ENCODE measurements around the gene ODAD2. TPM values are rescaled to one million over a fixed set of nuclear protein-coding genes. Genes with fewer than 3 reads are reported as not detected.
"Not testable (repeated sequence)": the region's sequence is repeated elsewhere in the genome, so short reads cannot be mapped to it uniquely, and the experiment has no call there.

The ODAD2 gene
- polyA plus RNA-seq, 1 donor = 0.61 TPM

- Histone ChIP-seq H3K4me3 (ENCODE audit: low read length) (no peak overlapping the region), H3K36me3 (ENCODE audit: control insufficient read depth, insufficient read depth, low read length) (no peaks in the 10 kb centered on the region), H3K4me1 (ENCODE audit: control insufficient read depth, insufficient read depth, low read length) (no peaks in the 10 kb centered on the region), H3K27ac (ENCODE audit: low read length) (no peak overlapping the region), H3K27me3 (ENCODE audit: control insufficient read depth, insufficient read depth, low read length) (no peaks in the 10 kb centered on the region), H3K9me3 (ENCODE audit: control insufficient read depth, low read depth, low read length) (no peaks in the 10 kb centered on the region)
- 86% methylated on average over 2 of the region's 6 CpGs for WGBS (ENCODE audit: insufficient coverage, low lambda C conversion rate)
- no peak for DNase-seq
Observed at GRCh38 chr10:27959093-27959715, 39.7 kb downstream of the ODAD2 start.

- whole genome bisulfite sequencing (ENCODE audit: insufficient coverage, low lambda C conversion rate) = 20% methylated on average over 1 of the region's 3 CpGs
- not testable (repeated sequence) for H3K36me3 ChIP-seq (ENCODE audit: control insufficient read depth, insufficient read depth, low read length); H3K9me3 ChIP-seq (ENCODE audit: control insufficient read depth, low read depth, low read length); H3K27ac ChIP-seq (ENCODE audit: low read length); H3K4me1 ChIP-seq (ENCODE audit: control insufficient read depth, insufficient read depth, low read length); H3K4me3 ChIP-seq (ENCODE audit: low read length); H3K27me3 ChIP-seq (ENCODE audit: control insufficient read depth, insufficient read depth, low read length); DNase-seq
Observed at GRCh38 chr10:27958383-27958782, 40.5 kb downstream of the ODAD2 start.

- Histone ChIP-seq H3K4me1 (ENCODE audit: control insufficient read depth, insufficient read depth, low read length) (no peaks in the 10 kb centered on the region), H3K36me3 (ENCODE audit: control insufficient read depth, insufficient read depth, low read length) (no peaks in the 10 kb centered on the region), H3K27me3 (ENCODE audit: control insufficient read depth, insufficient read depth, low read length) (no peaks in the 10 kb centered on the region), H3K27ac (ENCODE audit: low read length) (no peak overlapping the region), H3K4me3 (ENCODE audit: low read length) (no peak overlapping the region), H3K9me3 (ENCODE audit: control insufficient read depth, low read depth, low read length) (no peaks in the 10 kb centered on the region)
- WGBS (ENCODE audit: insufficient coverage, low lambda C conversion rate) = no CpG with 5 or more reads among the region's 2 CpGs
- DNase-seq = no peak
Observed at GRCh38 chr10:27950242-27950564, 48.7 kb downstream of the ODAD2 start.

- Histone ChIP-seq H3K27ac (ENCODE audit: low read length) (no peak overlapping the region), H3K4me1 (ENCODE audit: control insufficient read depth, insufficient read depth, low read length) (no peaks in the 10 kb centered on the region), H3K9me3 (ENCODE audit: control insufficient read depth, low read depth, low read length) (no peaks in the 10 kb centered on the region), H3K36me3 (ENCODE audit: control insufficient read depth, insufficient read depth, low read length) (no peaks in the 10 kb centered on the region), H3K27me3 (ENCODE audit: control insufficient read depth, insufficient read depth, low read length) (no peaks in the 10 kb centered on the region), H3K4me3 (ENCODE audit: low read length) (no peak overlapping the region)
- no peak for DNase-seq
- WGBS (ENCODE audit: insufficient coverage, low lambda C conversion rate) = 80% methylated on average over 2 of the region's 9 CpGs
Observed at GRCh38 chr10:27949528-27950241, 49.2 kb downstream of the ODAD2 start.

GRCh38 chr10:27948186-27948585 is 50.7 kb downstream of the ODAD2 start:
- no peaks in the 10 kb centered on the region for H3K36me3 ChIP-seq (ENCODE audit: control insufficient read depth, insufficient read depth, low read length)
- no peaks in the 10 kb centered on the region for H3K4me1 ChIP-seq (ENCODE audit: control insufficient read depth, insufficient read depth, low read length)
- H3K9me3 ChIP-seq (ENCODE audit: control insufficient read depth, low read depth, low read length) = no peaks in the 10 kb centered on the region
- no CpG with 5 or more reads among the region's 1 CpG for WGBS (ENCODE audit: insufficient coverage, low lambda C conversion rate)
- DNase-seq = no peak
- H3K4me3 ChIP-seq (ENCODE audit: low read length) = no peak overlapping the region
- no peaks in the 10 kb centered on the region for H3K27me3 ChIP-seq (ENCODE audit: control insufficient read depth, insufficient read depth, low read length)
- H3K27ac ChIP-seq (ENCODE audit: low read length) = no peak overlapping the region

DNA sequence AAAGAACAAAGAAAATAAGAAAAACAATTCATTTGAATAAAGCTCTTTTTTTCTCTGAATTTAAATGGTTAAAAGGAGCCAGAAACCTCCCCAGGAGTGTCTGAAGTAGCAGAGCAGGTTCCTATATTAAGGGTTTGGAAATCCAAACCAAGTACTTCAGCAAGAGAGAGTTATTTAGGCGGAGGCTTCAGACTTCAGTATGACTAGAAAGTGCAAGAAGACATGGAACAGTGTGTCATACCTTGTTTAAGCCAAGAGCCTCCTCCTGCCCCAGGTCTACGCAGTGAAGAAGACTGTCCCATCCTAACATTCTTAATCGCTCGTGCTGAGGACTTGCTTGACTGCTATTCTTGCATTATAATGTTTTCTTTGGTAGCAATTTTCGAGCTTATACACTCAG is 51.3 kb downstream of the ODAD2 start:
- H3K4me1 ChIP-seq (ENCODE audit: control insufficient read depth, insufficient read depth, low read length) = no peaks in the 10 kb centered on the region

DNA sequence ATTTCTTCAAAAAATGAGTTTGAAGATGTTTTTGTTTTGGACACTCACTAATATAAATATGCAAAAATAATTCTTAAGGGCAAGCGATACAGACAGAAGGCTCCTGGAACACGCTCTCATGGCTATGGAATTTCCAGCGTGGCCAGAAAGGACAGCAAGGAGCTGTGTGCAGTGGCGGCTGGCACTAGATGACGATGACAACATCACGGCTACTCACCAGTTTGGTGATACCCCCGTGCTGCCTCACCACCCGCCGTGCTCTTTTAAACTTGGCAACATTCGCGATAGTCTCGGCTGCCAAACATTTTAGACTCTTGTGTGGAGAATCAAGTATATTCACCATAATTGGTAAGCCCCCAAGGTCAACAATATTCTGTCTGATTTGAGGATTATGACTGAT is 54.9 kb downstream of the ODAD2 start:
- DNase-seq = no peak
- WGBS (ENCODE audit: insufficient coverage, low lambda C conversion rate) = no CpG with 5 or more reads among the region's 12 CpGs
- H3K4me3 ChIP-seq (ENCODE audit: low read length) = no peak overlapping the region
- H3K36me3 ChIP-seq (ENCODE audit: control insufficient read depth, insufficient read depth, low read length) = no peaks in the 10 kb centered on the region
- no peaks in the 10 kb centered on the region for H3K4me1 ChIP-seq (ENCODE audit: control insufficient read depth, insufficient read depth, low read length)
- no peaks in the 10 kb centered on the region for H3K9me3 ChIP-seq (ENCODE audit: control insufficient read depth, low read depth, low read length)
- H3K27ac ChIP-seq (ENCODE audit: low read length) = no peak overlapping the region
- H3K27me3 ChIP-seq (ENCODE audit: control insufficient read depth, insufficient read depth, low read length) = no peaks in the 10 kb centered on the region

More for the DNA sequence above, 51.3 kb downstream of the ODAD2 start:
- Histone ChIP-seq H3K9me3 (ENCODE audit: control insufficient read depth, low read depth, low read length) (no peaks in the 10 kb centered on the region), H3K27me3 (ENCODE audit: control insufficient read depth, insufficient read depth, low read length) (no peaks in the 10 kb centered on the region), H3K4me3 (ENCODE audit: low read length) (no peak overlapping the region), H3K36me3 (ENCODE audit: control insufficient read depth, insufficient read depth, low read length) (no peaks in the 10 kb centered on the region), H3K27ac (ENCODE audit: low read length) (no peak overlapping the region)
- DNase-seq = no peak
- WGBS (ENCODE audit: insufficient coverage, low lambda C conversion rate) = 96% methylated on average over 3 of the region's 5 CpGs

DNA sequence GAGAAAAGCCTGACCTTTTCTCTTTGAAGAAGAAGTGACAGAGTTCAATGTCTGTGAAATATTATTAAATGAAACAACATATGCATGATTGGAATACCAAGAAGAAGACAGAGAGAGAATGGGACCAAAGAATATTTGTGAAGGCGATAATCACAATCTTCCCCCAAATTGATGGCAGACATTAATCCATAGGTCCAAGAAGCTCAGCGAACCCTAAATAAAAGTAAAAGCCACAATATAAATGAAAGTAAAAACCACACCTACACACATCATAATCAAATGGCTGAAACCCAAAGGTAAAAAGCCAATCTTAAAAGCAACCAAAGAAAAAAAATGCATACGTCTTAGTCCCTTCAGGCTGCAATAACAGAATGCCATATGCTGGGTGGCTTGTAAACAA is 84.0 kb downstream of the ODAD2 start:
- 100% methylated on average over 2 of the region's 3 CpGs for WGBS (ENCODE audit: insufficient coverage, low lambda C conversion rate)
- Histone ChIP-seq H3K36me3 (ENCODE audit: control insufficient read depth, insufficient read depth, low read length) (no peaks in the 10 kb centered on the region), H3K9me3 (ENCODE audit: control insufficient read depth, low read depth, low read length) (no peaks in the 10 kb centered on the region), H3K4me3 (ENCODE audit: low read length) (no peak overlapping the region), H3K27ac (ENCODE audit: low read length) (no peak overlapping the region), H3K4me1 (ENCODE audit: control insufficient read depth, insufficient read depth, low read length) (no peaks in the 10 kb centered on the region), H3K27me3 (ENCODE audit: control insufficient read depth, insufficient read depth, low read length) (no peaks in the 10 kb centered on the region)
- no peak for DNase-seq

GRCh38 chr10:27912231-27912630 is 86.6 kb downstream of the ODAD2 start:
- H3K27ac ChIP-seq (ENCODE audit: low read length) = no peak overlapping the region
- no peaks in the 10 kb centered on the region for H3K27me3 ChIP-seq (ENCODE audit: control insufficient read depth, insufficient read depth, low read length)
- DNase-seq = no peak
- no peaks in the 10 kb centered on the region for H3K4me1 ChIP-seq (ENCODE audit: control insufficient read depth, insufficient read depth, low read length)
- no peaks in the 10 kb centered on the region for H3K9me3 ChIP-seq (ENCODE audit: control insufficient read depth, low read depth, low read length)
- H3K36me3 ChIP-seq (ENCODE audit: control insufficient read depth, insufficient read depth, low read length) = no peaks in the 10 kb centered on the region
- WGBS (ENCODE audit: insufficient coverage, low lambda C conversion rate) = 72% methylated on average over 2 of the region's 3 CpGs
- H3K4me3 ChIP-seq (ENCODE audit: low read length) = no peak overlapping the region

DNA sequence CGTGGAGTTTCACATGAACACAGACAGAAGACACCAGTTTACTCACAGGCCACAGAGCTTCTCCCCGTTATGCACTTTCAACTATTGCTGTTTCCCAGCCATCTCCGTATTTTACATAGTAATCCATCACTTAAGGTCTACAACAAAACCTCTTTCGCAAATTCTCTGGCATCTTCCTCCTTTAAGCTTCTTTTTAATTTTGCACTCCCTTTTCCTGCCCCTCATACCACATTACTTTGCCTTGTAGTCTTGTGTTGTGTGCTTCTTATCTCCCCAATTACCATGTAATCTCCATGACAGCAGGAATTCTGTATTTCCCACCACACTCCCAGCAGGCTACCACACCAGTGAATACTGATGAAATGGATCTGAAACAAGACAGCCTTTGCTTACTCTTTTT is 87.3 kb downstream of the ODAD2 start:
- no peaks in the 10 kb centered on the region for H3K4me1 ChIP-seq (ENCODE audit: control insufficient read depth, insufficient read depth, low read length)
- H3K27ac ChIP-seq (ENCODE audit: low read length) = no peak overlapping the region
- no peak overlapping the region for H3K4me3 ChIP-seq (ENCODE audit: low read length)
- H3K9me3 ChIP-seq (ENCODE audit: control insufficient read depth, low read depth, low read length) = no peaks in the 10 kb centered on the region
- H3K27me3 ChIP-seq (ENCODE audit: control insufficient read depth, insufficient read depth, low read length) = no peaks in the 10 kb centered on the region
- 67% methylated on average over 4 of the region's 4 CpGs for WGBS (ENCODE audit: insufficient coverage, low lambda C conversion rate)
- DNase-seq = no peak
- no peaks in the 10 kb centered on the region for H3K36me3 ChIP-seq (ENCODE audit: control insufficient read depth, insufficient read depth, low read length)

DNA sequence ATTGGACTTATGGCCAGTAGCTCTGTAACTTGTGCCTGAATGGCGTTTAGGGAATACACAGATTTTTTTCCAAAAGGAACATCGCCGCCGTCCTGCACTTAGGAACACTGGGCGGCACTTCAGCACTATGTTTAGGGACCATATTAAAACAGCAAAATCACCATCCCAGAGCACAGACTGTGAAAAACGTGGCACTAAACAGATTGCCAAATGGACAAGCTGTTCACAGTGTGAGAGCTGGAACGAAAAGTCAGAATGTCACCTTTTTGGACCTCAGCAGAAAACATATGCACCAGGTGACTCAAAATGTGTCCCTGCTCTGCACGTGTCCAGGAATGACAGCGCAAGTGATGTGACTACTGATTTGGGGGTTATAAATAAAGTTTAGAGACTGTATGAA is 87.9 kb downstream of the ODAD2 start:
- H3K27me3 ChIP-seq (ENCODE audit: control insufficient read depth, insufficient read depth, low read length) = no peaks in the 10 kb centered on the region
- 100% methylated on average over 1 of the region's 9 CpGs for WGBS (ENCODE audit: insufficient coverage, low lambda C conversion rate)
- H3K9me3 ChIP-seq (ENCODE audit: control insufficient read depth, low read depth, low read length) = no peaks in the 10 kb centered on the region
- no peaks in the 10 kb centered on the region for H3K4me1 ChIP-seq (ENCODE audit: control insufficient read depth, insufficient read depth, low read length)
- no peaks in the 10 kb centered on the region for H3K36me3 ChIP-seq (ENCODE audit: control insufficient read depth, insufficient read depth, low read length)
- DNase-seq = no peak
- no peak overlapping the region for H3K4me3 ChIP-seq (ENCODE audit: low read length)
- H3K27ac ChIP-seq (ENCODE audit: low read length) = no peak overlapping the region
